MM.1S (cell line): ENCODE data around the gene PRSS3.

ENCODE experiments used
- EZH2 ChIP-seq: fragments of 300-600 bp; sonication (generic); optimal IDR thresholded peaks from 2 replicates; pipeline ENCODE3; 2017; ENCODE audit warnings: low read depth, mild to moderate bottlenecking, antibody characterized with exemption, low read length, mixed read lengths
- EZH2phosphoT487 ChIP-seq: fragments of 300-600 bp; sonication (generic); IDR thresholded peaks from 2 replicates; pipeline ENCODE4 v1.6.1; 2018; ENCODE audit warnings: antibody characterized with exemption, low read length
- TF ChIP-seq, protein P1 (sequence below): fragments of 300-600 bp; sonication (generic); IDR thresholded peaks from 2 replicates; pipeline ENCODE4 v1.5.1; 2016; ENCODE audit warnings: antibody characterized with exemption, low read length, mixed read lengths

DNA sequence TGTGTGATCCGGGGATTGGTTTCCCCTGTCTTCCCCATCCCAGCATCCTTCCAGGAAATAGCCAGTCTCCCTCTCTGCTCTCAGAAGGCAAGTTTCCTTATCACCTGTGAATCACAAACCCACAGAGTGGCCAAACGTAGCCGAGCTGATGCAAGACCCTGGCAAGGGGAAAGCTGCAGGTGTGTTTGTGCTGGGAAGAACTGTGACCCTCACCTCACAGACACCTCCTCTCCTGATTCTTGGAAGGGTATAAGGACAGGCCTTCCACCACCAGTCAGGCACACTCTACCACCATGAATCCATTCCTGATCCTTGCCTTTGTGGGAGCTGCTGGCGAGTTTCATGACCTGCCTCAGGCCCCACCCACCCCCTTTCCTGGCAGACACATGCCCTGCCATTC lies at the start of gene PRSS3:
- no peak for TF ChIP-seq EZH2phosphoT487
- TF ChIP-seq, protein P1, sequence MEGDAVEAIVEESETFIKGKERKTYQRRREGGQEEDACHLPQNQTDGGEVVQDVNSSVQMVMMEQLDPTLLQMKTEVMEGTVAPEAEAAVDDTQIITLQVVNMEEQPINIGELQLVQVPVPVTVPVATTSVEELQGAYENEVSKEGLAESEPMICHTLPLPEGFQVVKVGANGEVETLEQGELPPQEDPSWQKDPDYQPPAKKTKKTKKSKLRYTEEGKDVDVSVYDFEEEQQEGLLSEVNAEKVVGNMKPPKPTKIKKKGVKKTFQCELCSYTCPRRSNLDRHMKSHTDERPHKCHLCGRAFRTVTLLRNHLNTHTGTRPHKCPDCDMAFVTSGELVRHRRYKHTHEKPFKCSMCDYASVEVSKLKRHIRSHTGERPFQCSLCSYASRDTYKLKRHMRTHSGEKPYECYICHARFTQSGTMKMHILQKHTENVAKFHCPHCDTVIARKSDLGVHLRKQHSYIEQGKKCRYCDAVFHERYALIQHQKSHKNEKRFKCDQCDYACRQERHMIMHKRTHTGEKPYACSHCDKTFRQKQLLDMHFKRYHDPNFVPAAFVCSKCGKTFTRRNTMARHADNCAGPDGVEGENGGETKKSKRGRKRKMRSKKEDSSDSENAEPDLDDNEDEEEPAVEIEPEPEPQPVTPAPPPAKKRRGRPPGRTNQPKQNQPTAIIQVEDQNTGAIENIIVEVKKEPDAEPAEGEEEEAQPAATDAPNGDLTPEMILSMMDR: no peak
- no peak for TF ChIP-seq EZH2
